Measurements from ENCODE around the gene GATA5.

DNA sequence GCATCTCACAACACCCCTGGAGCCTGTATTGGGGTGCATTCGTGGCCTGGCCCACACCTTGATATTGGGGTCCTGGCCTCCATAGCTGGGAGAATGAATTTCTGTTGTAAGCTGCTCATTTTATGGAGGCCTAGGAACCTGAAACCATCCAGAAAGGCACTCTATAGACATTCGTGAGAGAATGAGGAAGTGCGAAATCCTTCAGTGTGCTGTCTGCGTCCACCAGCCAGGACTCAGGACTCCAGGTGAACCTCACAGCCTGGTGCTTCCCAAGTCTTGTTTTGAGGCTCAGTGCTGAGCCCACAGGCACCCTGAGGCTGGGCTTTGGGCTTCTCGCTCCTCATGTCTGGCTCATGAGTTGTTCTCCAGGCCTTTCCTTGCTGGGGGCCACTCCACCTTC is 36.6 kb downstream of the GATA5 start:
- TF ChIP-seq CTCF (conservative IDR thresholded peaks at IDR 0.05) (no peak), EZH2 (IDR thresholded peaks at IDR 0.05; ENCODE audit: low read depth) (no peak)

Data from PC-9 (cell line).